Activated CD4-positive, alpha-beta T cell treated with anti-CD3 and anti-CD28 coated beads for 24 hours (primary cell): ENCODE data around the gene TSHZ3.

Experiments
- DNase-seq, 2 donors: peaks; one replicate each; pipeline ENCODE4 v3.0.0-alpha.2; 2020; ENCODE audit warnings: low read depth in 2 of 2

The TSHZ3 gene

DNA sequence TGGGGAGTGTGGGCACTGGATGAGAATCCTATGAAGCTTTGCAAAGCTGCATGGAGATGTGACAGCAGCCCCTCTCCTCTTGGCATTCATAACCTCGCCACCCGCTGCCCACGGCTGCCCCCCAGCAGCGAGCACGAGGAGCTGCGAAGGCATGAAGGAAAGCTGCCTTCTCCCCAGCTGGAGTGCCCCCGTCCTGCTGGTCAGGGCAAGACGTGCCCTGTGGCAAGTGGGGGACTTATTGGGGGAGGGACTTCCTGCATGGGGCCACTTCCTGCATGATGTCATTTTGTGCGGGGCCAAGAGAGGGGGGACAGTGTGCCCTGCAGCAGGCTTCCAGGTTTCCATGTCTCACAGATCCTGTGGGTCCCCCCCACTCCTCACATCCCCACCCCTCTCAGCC, 85.9 kb downstream of the TSHZ3 start:
- DNase-seq, result no peak

DNA sequence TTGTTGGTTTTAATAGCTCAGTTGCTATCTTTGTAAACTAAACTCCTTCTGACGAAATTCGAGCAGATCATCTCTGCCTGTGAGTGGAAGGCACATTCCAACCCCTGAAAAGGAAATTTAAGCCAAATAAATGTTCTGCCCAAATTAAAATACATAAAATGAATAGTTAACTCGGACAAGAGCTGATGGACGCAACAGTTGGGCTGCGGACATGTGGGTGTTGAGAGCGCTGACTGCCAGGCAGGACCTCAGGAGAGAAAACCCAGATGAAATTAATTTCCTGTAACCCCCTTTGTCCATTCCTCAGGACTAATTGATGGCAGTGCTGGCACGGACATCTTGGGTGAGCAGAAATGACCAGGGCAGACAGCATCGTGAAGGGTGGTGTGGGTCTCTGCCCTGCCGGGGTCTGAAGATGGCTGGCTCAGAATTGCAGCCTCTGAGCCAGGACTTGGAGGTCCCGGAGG, 86.5 kb downstream of the TSHZ3 start:
- DNase-seq, result no peak

DNA sequence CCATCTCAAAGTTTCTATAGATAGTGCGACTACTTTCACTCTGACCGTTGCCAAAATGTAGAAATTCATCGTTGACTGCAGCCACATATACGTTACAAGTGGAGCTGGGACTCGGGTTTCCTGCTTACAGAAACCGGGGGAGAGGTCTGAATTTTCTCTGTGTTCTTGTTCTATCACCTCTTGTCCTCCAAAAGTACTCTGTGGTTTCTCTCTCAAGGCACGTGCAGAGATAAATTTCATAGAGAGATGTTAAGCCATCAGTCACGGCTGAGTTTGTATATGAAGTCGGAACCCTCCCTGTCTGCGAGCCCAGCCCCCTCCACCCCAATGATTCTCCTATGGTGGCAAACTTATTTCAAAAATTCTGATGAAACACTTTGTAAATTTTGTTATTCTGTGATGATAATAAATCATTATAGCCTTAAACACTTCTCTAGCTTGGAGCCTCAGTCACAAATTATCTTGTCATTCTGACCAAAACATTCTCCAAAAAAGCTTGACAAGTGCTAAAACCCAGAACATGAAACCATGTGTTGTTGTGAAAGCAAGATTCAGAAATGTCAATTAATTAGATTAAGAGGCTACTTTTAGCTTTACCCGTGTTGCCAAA, 87.5 kb downstream of the TSHZ3 start:
- DNase-seq, result no peak

DNA sequence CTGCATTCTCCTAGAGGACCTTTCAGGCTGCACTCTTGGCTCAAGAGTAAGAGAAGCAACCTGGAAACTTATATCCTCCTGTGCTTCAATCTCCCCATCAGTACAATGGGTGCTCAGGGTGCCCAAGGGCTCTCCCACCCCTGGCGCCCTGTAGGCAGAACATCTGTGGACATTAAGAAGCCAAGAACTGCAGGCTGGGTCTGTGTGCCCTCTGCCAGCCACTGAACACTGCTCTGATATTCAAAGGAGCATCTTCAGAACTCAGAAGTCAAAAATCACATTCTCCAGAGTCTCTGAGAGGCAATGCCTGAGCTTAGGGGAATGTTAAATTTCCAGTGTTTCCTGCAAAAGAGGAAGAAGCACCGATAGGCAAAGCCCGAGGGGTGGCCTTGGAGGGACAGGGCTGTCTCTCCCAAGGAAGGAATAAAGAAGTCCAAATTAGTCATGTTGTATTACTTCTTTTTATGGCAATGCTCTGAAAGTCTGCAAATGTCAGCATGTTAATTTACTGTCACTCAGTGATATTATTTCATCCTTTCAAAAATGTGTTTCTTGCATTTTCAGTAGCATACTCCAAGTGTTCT, 88.1 kb downstream of the TSHZ3 start:
- no peak for DNase-seq

DNA sequence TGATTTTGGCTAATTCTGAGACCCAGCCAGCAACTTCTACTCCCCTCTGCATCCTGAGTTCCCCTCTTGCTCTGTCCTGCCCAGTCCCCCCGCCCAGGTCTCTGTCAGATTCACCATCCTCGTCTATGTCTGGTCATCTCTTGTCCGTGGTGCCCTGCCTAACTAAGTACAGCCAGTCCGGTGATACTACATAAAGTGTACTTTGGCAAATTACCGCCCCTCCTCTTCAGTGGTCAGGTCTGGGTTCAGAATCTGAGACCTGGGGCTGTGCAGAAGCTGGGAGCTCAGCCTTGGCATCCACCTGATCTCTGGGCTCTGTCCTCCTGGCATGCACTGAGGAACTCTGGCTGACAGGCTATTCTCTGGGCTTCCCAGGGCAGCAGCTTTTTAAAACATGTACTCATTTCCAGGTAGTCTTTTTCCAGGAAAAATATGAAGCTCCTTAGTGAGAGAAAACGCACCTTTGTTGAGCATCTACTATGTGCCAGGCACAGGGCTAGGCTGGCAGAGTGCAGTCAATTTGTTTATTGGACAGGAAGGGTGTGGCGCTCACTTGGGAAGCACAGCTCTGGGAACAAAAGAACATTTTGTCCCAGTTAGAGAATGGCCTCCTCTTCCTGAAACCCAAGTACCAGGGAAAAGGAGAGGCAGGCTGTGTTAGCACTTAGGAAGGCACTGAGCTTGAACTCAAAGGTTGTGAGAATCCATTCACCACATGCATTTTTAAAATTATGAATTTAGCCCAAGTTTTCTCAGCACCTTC, 88.9 kb downstream of the TSHZ3 start:
- DNase-seq, result no peak

DNA sequence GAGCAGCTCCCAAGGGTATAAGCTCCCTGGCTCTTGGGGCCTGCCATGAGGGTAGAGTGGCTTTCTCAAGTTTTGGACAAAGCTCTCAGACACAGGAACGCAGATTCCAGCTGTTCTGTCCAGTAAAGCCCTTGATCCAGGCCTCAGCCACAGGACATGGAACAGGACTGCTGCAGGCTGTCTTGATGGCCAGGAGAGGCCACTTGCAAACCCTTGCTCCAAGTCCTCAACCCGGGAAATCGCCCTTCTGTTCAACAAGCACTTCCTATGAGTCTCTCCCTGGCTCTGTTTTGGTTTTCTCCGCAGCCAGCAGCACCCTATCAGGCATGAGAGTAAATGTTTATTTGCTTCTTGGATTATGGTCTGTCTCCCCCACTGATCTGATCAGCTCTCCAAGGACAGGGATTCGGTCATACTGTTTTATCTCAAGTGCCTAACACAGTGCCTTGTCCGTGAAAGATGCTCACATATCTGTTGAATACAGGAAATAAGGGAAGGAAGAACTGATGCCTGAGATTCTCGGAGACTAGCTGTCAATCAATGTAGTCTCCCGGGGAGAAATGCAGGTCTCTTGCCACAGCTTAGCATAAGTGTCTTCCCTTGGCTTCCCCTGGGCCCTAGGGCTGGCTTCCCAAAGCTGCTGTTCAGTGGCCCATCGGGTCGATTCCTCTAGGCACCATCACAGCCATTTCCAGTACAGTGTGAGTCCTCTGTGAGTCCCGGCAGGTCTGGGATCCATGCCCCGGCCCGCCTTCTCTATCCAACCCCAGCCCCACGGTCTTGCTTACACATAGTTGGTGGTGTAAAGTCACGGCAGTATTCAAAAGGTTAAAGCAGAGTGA, 90.8 kb downstream of the TSHZ3 start:
- no peak for DNase-seq

DNA sequence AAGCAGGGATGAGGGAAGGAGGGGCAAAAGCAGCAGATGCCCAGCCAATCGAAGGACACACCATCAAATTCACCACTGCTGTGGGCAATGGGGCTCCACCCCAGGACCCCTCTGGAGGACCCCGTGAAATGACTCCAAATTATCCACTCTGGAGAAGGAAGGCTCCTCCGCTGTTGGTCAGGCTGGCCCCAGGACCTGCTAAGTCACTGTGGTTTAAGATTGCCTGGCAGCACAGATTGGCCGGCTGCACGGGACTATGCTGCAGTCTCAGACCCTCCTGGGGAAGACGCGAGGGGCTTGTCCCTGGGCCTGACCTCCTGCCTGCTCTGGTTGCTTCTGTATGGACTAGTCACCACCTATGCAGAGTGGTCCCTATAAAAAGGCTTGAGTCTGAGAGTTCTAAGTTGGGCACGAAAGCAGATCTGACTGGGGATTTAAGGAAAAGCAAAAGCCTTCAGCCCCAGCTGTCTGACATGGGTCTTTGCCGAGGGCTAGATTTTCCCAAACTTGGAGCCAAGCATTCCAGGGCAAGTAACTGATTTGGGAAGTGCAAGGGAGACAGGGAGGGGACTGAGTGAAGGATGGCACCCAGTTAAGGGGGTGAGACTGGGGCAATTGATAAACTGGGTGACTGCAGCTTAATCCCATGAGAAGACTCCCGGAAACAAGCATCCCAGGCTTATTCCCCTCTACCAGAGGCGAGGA, 91.7 kb downstream of the TSHZ3 start:
- DNase-seq, result no peak

DNA sequence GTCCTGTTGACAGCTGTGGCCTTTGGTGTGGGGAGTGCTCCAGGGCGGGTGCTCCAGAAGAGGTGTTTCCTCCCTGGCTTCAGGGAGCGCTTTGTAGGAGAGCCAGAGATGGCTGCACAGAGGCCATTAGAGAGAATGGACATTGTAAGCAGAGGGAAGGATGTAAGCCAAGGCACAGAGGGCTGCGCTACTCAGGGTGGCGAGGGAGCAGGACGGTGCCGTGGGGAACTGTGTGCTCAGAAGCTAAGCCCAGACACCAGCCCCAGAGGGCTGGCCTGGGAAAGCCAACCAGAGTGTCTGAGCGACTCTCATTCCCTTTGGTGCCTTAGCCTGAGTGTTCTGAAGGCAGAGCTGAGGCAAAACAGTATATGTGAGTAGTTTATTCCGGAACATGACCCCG, 92.2 kb downstream of the TSHZ3 start:
- DNase-seq, result no peak

DNA sequence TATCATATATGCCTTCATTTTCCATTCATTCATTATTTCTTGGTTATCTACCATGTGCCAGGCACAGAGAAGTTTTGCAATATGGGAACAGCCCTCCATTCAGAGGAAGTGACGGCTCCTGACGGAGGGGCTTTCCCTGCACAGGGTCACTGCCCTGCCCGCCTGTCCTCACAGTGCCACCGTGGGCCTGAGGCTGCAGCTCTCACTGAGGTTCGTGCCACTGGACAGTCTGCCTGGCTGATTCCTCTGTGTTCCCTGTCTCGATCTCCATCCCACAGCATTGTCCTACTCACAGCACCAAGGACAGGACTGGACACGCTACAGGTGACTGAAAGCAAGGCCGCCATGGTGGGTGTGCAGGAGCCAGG, 92.7 kb downstream of the TSHZ3 start:
- DNase-seq, result no peak

DNA sequence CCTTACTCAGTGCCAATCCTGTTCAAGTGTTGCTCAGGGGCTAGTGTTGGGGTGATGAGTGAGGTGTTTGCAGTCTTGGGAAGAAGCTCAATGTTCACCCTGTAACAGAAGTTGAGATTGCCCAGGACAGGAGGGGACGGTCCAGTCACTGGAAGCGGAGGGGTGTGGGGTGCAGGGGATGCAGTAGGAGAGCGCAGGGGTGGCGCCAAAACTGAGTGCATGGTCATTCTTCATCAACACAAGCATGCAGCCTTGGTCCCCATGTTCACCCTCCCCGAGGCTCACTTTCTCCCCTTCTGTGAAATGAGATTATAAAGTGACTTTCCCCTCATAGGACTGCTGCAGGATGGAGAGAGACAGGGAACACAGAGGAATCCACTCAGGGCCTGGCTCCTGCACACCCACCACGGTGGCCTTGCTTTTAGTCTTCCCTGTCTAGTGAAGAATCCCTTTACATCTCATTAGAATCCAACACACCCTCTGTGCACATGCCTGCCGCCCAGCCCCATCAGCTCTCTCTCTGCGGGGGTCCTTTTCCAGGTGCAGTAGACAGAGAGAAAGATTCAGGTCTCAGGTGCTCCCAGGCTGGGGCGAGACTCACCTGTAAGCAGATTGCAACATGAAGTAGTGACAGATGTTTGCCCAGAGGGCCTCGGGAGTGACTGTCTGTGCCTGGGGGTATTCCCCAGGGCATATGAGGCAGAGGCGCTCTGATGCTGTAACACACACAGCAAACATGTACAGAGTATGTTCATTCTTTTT, 93.2 kb downstream of the TSHZ3 start:
- no peak for DNase-seq

DNA sequence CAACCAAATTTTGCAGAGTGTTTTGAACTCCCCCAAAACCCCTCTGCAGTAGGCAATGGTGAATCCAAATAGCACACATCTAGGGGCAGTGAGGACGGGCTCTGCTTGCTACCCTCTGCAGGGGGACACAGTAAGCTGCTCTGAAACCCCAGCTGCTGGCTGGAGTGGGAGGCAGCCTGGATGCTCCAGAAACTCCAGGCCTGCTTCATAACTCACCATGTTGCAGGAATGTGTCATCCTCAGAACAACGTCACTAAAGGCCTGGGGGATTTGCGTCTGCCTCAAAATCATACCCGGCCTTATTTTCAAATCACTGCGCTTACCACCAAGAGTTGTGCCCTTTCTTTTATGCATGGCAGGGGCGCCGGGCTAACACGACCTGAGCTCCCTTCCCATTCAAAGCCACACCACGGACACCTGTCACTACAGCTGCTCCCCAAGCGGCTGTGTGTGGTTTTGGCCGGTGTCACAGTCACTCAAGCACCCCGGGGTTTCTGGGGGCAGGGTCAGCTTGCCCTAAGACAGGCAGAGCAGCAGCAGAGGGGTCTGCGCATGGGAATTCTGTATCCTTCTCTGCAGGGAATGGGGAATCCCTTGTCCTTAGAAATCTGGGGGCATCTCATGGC, 93.9 kb downstream of the TSHZ3 start:
- no peak for DNase-seq

DNA sequence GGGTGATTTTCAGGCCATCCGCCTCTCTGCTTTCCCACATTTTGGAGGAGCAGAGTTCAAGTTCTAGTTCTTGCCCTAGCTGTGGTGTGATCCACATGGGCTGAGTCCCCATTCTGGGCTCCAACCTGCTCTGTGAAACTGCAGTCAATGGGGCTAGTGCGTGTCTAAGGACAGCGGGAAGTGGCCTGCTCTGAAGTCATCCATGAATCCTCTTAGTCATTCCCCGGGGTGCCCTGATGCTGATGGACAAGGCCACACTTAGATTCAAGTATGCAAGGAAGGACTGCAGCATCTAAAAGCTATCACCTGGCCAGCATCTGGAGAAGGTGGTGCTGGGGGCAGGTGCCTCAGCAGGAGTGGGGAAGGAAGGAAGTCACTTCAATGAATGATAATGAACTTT, 94.6 kb downstream of the TSHZ3 start:
- no peak for DNase-seq

DNA sequence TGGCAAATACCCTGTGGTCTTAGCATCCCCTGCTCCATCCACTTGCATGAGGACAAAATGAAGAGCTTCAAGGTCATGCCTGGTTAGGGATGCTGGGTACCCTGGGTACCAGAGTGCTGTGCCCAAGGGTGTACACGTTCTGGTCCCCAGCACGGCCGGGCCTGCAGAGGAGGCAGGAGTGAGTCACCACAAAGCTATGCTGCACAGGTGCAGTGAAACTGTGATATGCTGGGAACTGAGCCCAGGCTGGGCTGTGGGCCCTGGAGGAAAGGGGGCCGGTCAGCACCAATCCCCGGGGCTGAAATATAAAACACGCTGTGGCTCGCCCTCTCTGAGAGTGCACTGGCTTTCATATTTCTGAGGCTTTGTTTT, 95.1 kb downstream of the TSHZ3 start:
- DNase-seq, result no peak

DNA sequence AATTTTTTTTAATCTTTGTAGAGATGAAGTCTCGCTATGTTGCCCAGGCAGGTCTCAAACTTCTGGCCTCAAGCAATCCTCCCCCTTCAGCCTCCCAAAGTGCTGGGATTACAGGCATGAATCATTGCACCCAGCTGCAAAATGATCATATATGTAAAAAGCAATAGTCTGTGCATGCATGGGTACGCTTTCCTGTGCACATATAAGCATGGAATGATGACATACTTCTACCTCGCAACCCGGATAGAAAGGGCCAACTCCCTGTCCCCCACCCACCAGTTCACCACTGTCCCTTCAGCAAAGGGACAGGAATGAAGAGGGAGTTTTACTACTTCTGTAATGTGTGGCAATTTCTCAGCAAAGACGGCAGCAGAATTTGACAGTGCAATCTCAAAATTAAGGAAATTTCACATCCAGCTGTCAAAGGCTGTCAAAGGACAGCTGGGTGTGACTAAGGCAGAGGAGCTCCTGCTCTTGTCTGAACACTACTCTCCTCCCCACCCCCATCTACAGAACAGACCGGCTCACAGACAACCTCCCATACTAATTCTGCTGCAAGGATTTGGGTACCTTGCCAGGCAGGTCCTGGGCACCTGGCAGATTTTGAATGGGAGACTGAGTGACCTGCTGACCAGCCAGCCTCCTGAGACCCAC, 95.6 kb downstream of the TSHZ3 start:
- no peak for DNase-seq

DNA sequence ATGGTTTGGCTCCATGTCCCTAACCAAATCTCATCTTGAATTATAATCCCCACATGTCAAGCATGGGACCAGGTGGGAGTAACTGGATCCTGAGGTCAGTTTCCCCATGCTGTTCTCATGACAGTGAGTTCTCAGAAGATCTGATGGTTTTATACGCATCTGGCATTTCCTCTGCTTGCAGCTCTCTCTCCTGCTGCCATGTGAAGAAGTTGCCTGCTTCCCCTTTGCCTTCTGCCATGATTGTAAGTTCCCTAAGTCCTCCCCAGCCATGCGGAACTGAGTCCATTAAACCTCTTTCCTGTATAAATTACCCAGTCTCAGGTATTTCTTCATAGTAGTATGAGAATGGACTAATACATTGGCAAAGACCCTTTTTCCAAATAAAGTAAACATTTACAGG, 96.8 kb downstream of the TSHZ3 start:
- no peak for DNase-seq

DNA sequence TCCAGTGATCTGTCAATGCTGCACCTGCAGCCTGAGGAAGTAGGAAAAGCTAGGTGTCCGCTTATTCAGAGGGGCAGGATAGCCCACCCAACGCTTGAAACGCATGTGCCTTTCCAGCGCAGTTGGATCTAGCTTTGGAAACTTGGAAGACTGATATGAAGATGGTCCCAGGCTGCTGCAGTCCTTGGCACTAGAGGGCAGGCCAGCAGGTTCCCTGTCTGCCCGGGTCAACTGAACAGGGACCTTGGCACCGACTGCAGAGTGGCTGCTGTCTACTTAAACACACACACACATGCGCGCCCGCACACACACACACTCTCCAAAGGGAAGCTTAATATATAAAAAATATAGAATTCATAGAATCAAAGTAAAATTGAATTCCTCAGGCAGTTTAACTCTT, 100.0 kb downstream of the TSHZ3 start:
- no peak for DNase-seq

DNA sequence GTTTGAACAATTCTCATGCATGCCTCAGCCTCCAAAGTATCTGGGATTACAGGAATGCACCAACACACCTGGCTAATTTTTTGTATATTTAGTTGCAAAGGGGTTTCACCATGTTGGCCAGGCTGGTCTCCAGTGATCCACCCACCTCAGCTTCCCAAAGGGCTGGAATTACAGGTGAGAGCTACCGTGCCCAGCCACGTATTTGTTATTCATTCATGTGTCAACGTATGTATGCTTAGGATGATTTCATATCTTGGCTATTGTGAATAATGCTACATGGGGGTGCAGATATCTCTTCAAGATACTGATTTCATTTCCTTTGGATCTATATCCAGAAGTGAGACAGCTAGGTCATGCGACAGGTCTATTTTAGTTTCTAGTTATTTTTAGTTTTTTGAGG, 113.4 kb downstream of the TSHZ3 start:
- DNase-seq, result no peak

DNA sequence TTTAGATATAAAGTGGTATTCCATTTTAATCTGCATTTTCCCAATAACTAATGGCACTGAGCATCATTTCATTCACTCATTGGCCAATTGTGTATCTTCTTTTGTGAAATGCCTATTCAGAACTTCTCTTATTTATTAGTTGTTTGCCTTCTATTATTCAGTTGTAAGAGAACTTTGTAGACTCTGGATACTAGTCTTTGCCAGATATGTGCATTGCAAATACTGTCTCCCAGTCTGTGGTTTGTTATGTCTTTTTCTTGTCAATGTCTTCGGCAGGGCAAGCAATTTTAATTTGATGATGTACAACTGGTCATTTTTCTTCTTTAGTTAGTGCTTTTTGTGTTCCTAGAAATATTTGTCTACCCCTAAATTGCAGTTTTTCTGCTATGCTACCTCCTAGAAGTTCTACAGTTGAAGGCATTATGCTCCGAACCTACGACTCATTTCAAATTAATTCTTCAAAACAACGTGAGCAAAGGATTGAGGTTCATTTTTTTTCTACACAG, 115.9 kb downstream of the TSHZ3 start:
- DNase-seq, result no peak

DNA sequence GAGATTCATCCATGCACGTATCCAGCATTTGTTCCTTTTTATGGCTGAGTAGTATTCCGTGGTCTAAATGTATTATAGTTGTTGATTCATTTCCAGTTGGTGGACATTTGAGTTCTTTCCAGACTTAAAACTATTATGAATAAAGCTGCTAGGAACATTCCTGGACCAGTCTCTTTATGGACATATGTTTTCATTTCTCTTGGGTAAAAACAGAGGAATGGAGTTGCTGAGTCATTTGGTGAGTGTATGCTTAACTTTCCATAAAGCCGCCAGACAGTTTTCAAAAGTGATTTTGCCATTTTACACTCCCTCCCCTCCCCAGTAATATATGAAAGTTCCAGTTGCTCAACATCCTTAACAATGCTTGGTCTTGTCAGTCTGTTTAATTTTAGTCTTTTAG, 116.4 kb downstream of the TSHZ3 start:
- no peak for DNase-seq

DNA sequence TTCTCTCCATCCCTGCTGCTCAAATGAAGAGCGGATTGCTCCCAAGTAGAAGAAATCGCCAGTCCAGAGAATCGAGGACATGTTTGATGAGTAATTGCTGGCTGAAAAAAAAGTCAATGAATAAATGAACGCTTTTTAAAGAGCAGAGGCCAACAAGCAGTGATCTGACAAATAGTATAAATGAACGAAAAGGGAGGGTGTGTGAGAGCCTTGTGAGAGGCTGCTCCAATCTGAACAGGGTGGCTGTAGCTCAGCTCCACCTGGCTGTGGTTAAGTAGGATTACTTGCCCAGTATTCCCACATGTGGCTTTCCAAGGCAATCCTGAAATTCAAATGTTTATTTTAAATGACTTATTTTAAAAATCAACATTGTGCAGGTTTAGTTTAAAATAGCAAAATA, 117.1 kb downstream of the TSHZ3 start:
- no peak for DNase-seq
